HCT116 (cell line): Measurements from ENCODE around the gene KLHL22. TPM values are rescaled to one million over a fixed set of nuclear protein-coding genes. Genes with fewer than 3 reads are reported as not detected.

Source experiments
- ATAC-seq: fragments of 200-7000 bp; cut with Tn5 transposase; 2 replicates; pipeline ENCODE4 v1.9.1; 2020; ENCODE audit warnings: mild to moderate bottlenecking, moderate library complexity
- BruUV-seq: library from RNA; stranded (reverse); fragments of 400-500 nt; replicated peaks from 2 replicates; lab custom pipeline; 2021; lab: Mats Ljungman, UMichigan
- CTCF ChIA-PET: fragments of 300-600 bp; sonication (Branson Sonifier 250); formaldehyde crosslinking; loops from one replicate; lab custom pipeline; 2021; ENCODE audit warnings: antibody characterized with exemption; lab: Charles Lee
- POLR2A ChIA-PET: fragments of 300-600, 350-600 bp; sonication (Branson Sonifier 250); formaldehyde crosslinking; loops from one replicate; lab custom pipeline; 2021; ENCODE audit warnings: antibody characterized with exemption; lab: Charles Lee
- RAD21 ChIA-PET, 2 experiments: fragments of 300-600 bp; sonication (Branson Sonifier 250); formaldehyde crosslinking; loops; one replicate each; lab custom pipeline; 2023; ENCODE audit warnings: low total read pairs in 2 of 2; ENCODE audit not compliant: uncharacterized antibody in 2 of 2, unreplicated experiment in 2 of 2, low non-redundant PET in 1 of 2; lab: Charles Lee
- DNase-seq: peaks from one replicate; pipeline ENCODE4 v3.0.0-alpha.2; 2010; ENCODE audit warnings: low read depth, low spot score
- H2AFZ ChIP-seq: fragments of 200-600 bp; shearing (Covaris generic), sonication (generic); 2 replicates; pipeline ENCODE4 v1.6.1; 2017; ENCODE audit warnings: low read depth, mixed run types, mixed read lengths, antibody characterized with exemption, low read length; ENCODE audit not compliant: poor library complexity, severe bottlenecking
- H3K27ac ChIP-seq: 2 replicates; pipeline ENCODE4 v1.5.1; 2012; ENCODE audit warnings: low read depth, low read length
- H3K27me3 ChIP-seq: fragments of 200-600 bp; sonication (generic); 2 replicates; pipeline ENCODE4 v1.6.1; 2016; ENCODE audit warnings: mixed run types, low read length, mixed read lengths; ENCODE audit not compliant: insufficient read depth
- H3K36me3 ChIP-seq, 2 experiments: fragments of 200-500 bp in 1 of 2; fragments of 200-600 bp in 1 of 2; sonication (Bioruptor generic) in 1 of 2; sonication (generic) in 1 of 2; 2 replicates each; pipeline versions ENCODE4 v1.5.1 to v1.6.1; 2014 to 2016; ENCODE audit warnings: low read length in 2 of 2, inconsistent platforms in 1 of 2, mixed read lengths in 1 of 2, mixed run types in 1 of 2; ENCODE audit not compliant: insufficient read depth in 2 of 2, control insufficient read depth in 1 of 2
- H3K4me1 ChIP-seq, 2 experiments: fragments of 200-600 bp in 1 of 2; sonication (generic) in 1 of 2; 2 replicates each; pipeline versions ENCODE4 v1.5.1 to v1.6.1; 2012 to 2017; ENCODE audit warnings: low read length in 2 of 2, inconsistent platforms in 1 of 2, mild to moderate bottlenecking in 1 of 2, mixed read lengths in 1 of 2, mixed run types in 1 of 2, moderate library complexity in 1 of 2; ENCODE audit not compliant: insufficient read depth in 2 of 2, control insufficient read depth in 1 of 2
- H3K4me2 ChIP-seq: fragments of 200-600 bp; sonication (generic); 2 replicates; pipeline ENCODE4 v1.6.1; 2017; ENCODE audit warnings: mixed run types, low read length, mixed read lengths
- H3K4me3 ChIP-seq, 2 experiments: fragments of 200-600 bp in 1 of 2; sonication (generic) in 1 of 2; replicated peaks in 1 of 2; 2 replicates each; pipeline ENCODE4 v1.5.1; 2011 to 2016; ENCODE audit warnings: low read length in 2 of 2, control low read depth in 1 of 2, low read depth in 1 of 2, mild to moderate bottlenecking in 1 of 2, mixed read lengths in 1 of 2, mixed run types in 1 of 2
- H3K79me2 ChIP-seq: fragments of 200-600 bp; sonication (generic); 2 replicates; pipeline ENCODE4 v1.6.1; 2017; ENCODE audit warnings: mild to moderate bottlenecking, mixed run types, low read length, moderate library complexity, mixed read lengths; ENCODE audit not compliant: insufficient read depth
- H3K9ac ChIP-seq: fragments of 200-600 bp; sonication (generic); 2 replicates; pipeline ENCODE4 v1.6.1; 2016; ENCODE audit warnings: low read length, mixed read lengths
- H3K9me2 ChIP-seq: fragments of 200-600 bp; sonication (generic), shearing (Covaris generic); 2 replicates; pipeline ENCODE4 v1.6.1; 2017; ENCODE audit warnings: mixed run types, mild to moderate bottlenecking, moderate library complexity; ENCODE audit not compliant: insufficient read depth
- H3K9me3 ChIP-seq, 2 experiments: fragments of 200-500 bp in 1 of 2; fragments of 200-600 bp in 1 of 2; sonication (Bioruptor generic) in 1 of 2; sonication (generic) in 1 of 2; 2 replicates each; pipeline ENCODE4 v1.6.1; 2014 to 2017; ENCODE audit warnings: low read length in 2 of 2, mixed read lengths in 2 of 2, inconsistent platforms in 1 of 2, low read depth in 1 of 2, mild to moderate bottlenecking in 1 of 2, mixed run types in 1 of 2, moderate library complexity in 1 of 2; ENCODE audit not compliant: control insufficient read depth in 1 of 2, insufficient read depth in 1 of 2
- H4K20me1 ChIP-seq: fragments of 200-600 bp; sonication (generic), shearing (Covaris generic); 2 replicates; pipeline ENCODE4 v1.6.1; 2017; ENCODE audit warnings: mixed run types, mild to moderate bottlenecking, moderate library complexity; ENCODE audit not compliant: insufficient read depth
- CTCF ChIP-seq, 3 experiments: fragments of 200-600 bp in 1 of 3; sonication (generic) in 1 of 3; IDR thresholded peaks in 2 of 3; conservative IDR thresholded peaks in 1 of 3; 2 replicates each; pipeline ENCODE4 v1.5.1; 2012 to 2017; ENCODE audit warnings: low read depth in 2 of 3, low read length in 2 of 3, antibody characterized with exemption in 1 of 3, borderline replicate concordance in 1 of 3, control low read depth in 1 of 3, mild to moderate bottlenecking in 1 of 3, mixed read lengths in 1 of 3, mixed run types in 1 of 3, moderate library complexity in 1 of 3; ENCODE audit not compliant: insufficient read depth in 1 of 3
- ELF1 ChIP-seq: IDR thresholded peaks from 2 replicates; pipeline ENCODE4 v1.6.1; 2012; ENCODE audit warnings: low read depth, borderline replicate concordance
- EZH2 ChIP-seq: fragments of 200-600 bp; sonication (generic); IDR thresholded peaks from 2 replicates; pipeline ENCODE4 v1.6.1; 2017; ENCODE audit warnings: antibody characterized with exemption, mixed run types
- JUND ChIP-seq: IDR thresholded peaks from 2 replicates; pipeline ENCODE4 v1.6.1; 2012
- POLR2A ChIP-seq: IDR thresholded peaks from 2 replicates; pipeline ENCODE4 v1.7.0; 2011; ENCODE audit warnings: borderline replicate concordance; ENCODE audit not compliant: insufficient read depth, insufficient read length; ENCODE audit errors: extremely low read depth
- POLR2AphosphoS5 ChIP-seq: IDR thresholded peaks from 2 replicates; pipeline ENCODE4 v1.6.1; 2011; ENCODE audit warnings: mild to moderate bottlenecking, low read depth, low read length, moderate library complexity
- REST ChIP-seq: IDR thresholded peaks from 2 replicates; pipeline ENCODE4 v1.6.1; 2012; ENCODE audit warnings: low read depth
- SRF ChIP-seq: IDR thresholded peaks from 2 replicates; pipeline ENCODE4 v1.6.1; 2012; ENCODE audit warnings: low read depth
- TCF7L2 ChIP-seq: IDR thresholded peaks from 2 replicates; pipeline ENCODE4 v1.7.0; 2011; ENCODE audit warnings: borderline replicate concordance, inconsistent platforms; ENCODE audit not compliant: insufficient read depth, insufficient read length; ENCODE audit errors: extremely low read depth
- ZBTB33 ChIP-seq: IDR thresholded peaks from 2 replicates; pipeline ENCODE4 v1.6.1; 2011; ENCODE audit warnings: mild to moderate bottlenecking, low read length, moderate library complexity; ENCODE audit not compliant: insufficient replicate concordance; ENCODE audit errors: extremely low read depth
- ZNF274 ChIP-seq: fragments of 200-500 bp; sonication (Bioruptor generic); IDR thresholded peaks from 2 replicates; pipeline ENCODE4 v1.6.1; 2014; ENCODE audit warnings: mild to moderate bottlenecking, low read depth, low read length, inconsistent platforms
- intact Hi-C: fragments of 100-400 bp; cut with micrococcal nuclease; formaldehyde crosslinking; loops from 2 replicates; pipeline ENCODE4 v1.10.0; 2022
- total RNA-seq: library from RNA; stranded (reverse); gene quantifications from one replicate; pipeline ENCODE4 v1.2.1, GENCODE V29; 2021; ENCODE audit not compliant: unreplicated experiment
- TF ChIP-seq, protein P1 (sequence below): IDR thresholded peaks from 2 replicates; pipeline ENCODE4 v1.6.1; 2012

KLHL22 gene
- total RNA-seq, 1 experiment from 2014 or later: 16.4 TPM

- TF ChIP-seq CTCF (IDR thresholded peaks at IDR 0.05 in 2 of 3, conservative IDR thresholded peaks at IDR 0.05 in 1 of 3; ENCODE audit: borderline replicate concordance in 1 of 3, insufficient read depth in 1 of 3, low read depth in 2 of 3, low read length in 2 of 3): no peak
Measured at GRCh38 chr22:20413217-20414058, 82.2 kb downstream of the KLHL22 start (continued).

GRCh38 chr22:20412474-20413216, 83.0 kb downstream of the KLHL22 start:
- POLR2A ChIA-PET: no interaction called here

More at GRCh38 chr22:20412474-20413216, 83.0 kb downstream of the KLHL22 start:
- Histone ChIP-seq H3K27ac (no peak overlapping the region), H3K9me3 (no peaks in the 10 kb centered on the region), H3K4me2 (no peak overlapping the region), H3K4me3 (no peak overlapping the region), H3K9me2 (no peaks in the 10 kb centered on the region), H3K9ac (no peak overlapping the region), H3K27me3 (no peaks in the 10 kb centered on the region), H3K36me3 (no peaks in the 10 kb centered on the region), H4K20me1 (no peaks in the 10 kb centered on the region), H3K4me1 (peaks cover 0 to 4% of the 10 kb centered on the region in 2 experiments; a peak in 1 of 4 replicates), H3K79me2 (no peaks in the 10 kb centered on the region), H2AFZ (no peak overlapping the region)
- DNase-seq (no peak), ATAC-seq (no peak)
- ChIA-PET RAD21 (no interaction called here), CTCF (interaction anchor here (1.1 kb wide), 1 partner anchor 10 kb away, joined by 3 read pairs; no protein-coding TSS in a partner anchor)
- no peak for TF ChIP-seq POLR2AphosphoS5
- TF ChIP-seq REST: no peak
- TF ChIP-seq ZNF274: no peak
- no peak for TF ChIP-seq ZBTB33
- TF ChIP-seq JUND: no peak
- no peak for TF ChIP-seq EZH2
- TF ChIP-seq POLR2A: no peak
- no peak for TF ChIP-seq TCF7L2
- TF ChIP-seq SRF: no peak
- TF ChIP-seq ELF1: no peak
- TF ChIP-seq, protein P1, sequence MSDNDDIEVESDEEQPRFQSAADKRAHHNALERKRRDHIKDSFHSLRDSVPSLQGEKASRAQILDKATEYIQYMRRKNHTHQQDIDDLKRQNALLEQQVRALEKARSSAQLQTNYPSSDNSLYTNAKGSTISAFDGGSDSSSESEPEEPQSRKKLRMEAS: no peak
- intact Hi-C loops: no loop called here
- no TSS peak for BruUV-seq
